ENCODE results near the gene CAV2.

- TF ChIP-seq, protein P1, sequence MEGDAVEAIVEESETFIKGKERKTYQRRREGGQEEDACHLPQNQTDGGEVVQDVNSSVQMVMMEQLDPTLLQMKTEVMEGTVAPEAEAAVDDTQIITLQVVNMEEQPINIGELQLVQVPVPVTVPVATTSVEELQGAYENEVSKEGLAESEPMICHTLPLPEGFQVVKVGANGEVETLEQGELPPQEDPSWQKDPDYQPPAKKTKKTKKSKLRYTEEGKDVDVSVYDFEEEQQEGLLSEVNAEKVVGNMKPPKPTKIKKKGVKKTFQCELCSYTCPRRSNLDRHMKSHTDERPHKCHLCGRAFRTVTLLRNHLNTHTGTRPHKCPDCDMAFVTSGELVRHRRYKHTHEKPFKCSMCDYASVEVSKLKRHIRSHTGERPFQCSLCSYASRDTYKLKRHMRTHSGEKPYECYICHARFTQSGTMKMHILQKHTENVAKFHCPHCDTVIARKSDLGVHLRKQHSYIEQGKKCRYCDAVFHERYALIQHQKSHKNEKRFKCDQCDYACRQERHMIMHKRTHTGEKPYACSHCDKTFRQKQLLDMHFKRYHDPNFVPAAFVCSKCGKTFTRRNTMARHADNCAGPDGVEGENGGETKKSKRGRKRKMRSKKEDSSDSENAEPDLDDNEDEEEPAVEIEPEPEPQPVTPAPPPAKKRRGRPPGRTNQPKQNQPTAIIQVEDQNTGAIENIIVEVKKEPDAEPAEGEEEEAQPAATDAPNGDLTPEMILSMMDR (IDR thresholded peaks at IDR 0.05; ENCODE audit: insufficient read depth, low read length, poor library complexity, severe bottlenecking), result no peak
- no peak for TF ChIP-seq EZH2phosphoT487 (conservative IDR thresholded peaks at IDR 0.05; ENCODE audit: low read length)
Observed at GRCh38 chr7:116464375-116464774, 35.2 kb upstream of the CAV2 start.

All from SU-DHL-6 (cell line).